ENCODE results near the gene SGSM2.

SGSM2 gene

GRCh38 chr17:2388020-2388682, 50.9 kb downstream of the SGSM2 start:
- Histone ChIP-seq H3K4me1 (peaks cover 24 to 83% (median 60%) of the 10 kb centered on the region in 10 experiments), H3K27ac (peak overlapping the region in 8 of 11 experiments; percentile 22 to 100 (median 97); a peak in 13 of 22 replicates), H3K27me3 (no peaks in the 10 kb centered on the region), H3K9ac (peak overlapping the region in 4 of 11 experiments; percentile 31 to 39 (median 36); a peak in 2 of 22 replicates), H3K4me2 (peak overlapping the region in 2 of 11 experiments; percentile 20 to 98; a peak in 1 of 22 replicates), H3K9me3 (replicated peaks in 1 of 11) (no peaks in the 10 kb centered on the region), H3K4me3 (no peak overlapping the region), H3K36me3 (peaks cover 23 to 61% (median 45%) of the 10 kb centered on the region in 11 experiments; a peak in 21 of 22 replicates), H4K20me1 (peaks cover 0 to 33% (median 3%) of the 10 kb centered on the region in 11 experiments; a peak in 7 of 22 replicates)
- TF ChIP-seq Cebpa-rat (IDR thresholded peaks at IDR 0.05), result no peak

GRCh38 chr17:2388683-2389055, 51.4 kb downstream of the SGSM2 start:
- H3K9ac ChIP-seq, result peak overlapping the region in 8 of 11 experiments; percentile 6 to 100 (median 76); a peak in 9 of 22 replicates

GRCh38 chr17:2390199-2390836, 53.0 kb downstream of the SGSM2 start:
- Histone ChIP-seq H3K4me2 (peak overlapping the region; percentile 93 to 100 (median 98)), H3K9ac (peak overlapping the region; percentile 96 to 100 (median 98); a peak in 21 of 22 replicates), H3K27ac (peak overlapping the region; percentile 96 to 100 (median 98)), H3K4me1 (peaks cover 37 to 81% (median 66%) of the 10 kb centered on the region in 10 experiments), H3K27me3 (no peaks in the 10 kb centered on the region), H3K9me3 (replicated peaks in 1 of 11) (no peaks in the 10 kb centered on the region), H3K4me3 (peak overlapping the region in 3 of 10 experiments; percentile 60 to 70 (median 69); a peak in 3 of 20 replicates), H4K20me1 (peaks cover 0 to 45% (median 10%) of the 10 kb centered on the region in 11 experiments; a peak in 14 of 22 replicates), H3K36me3 (peaks cover 23 to 55% (median 40%) of the 10 kb centered on the region in 11 experiments; a peak in 21 of 22 replicates)
- no peak for TF ChIP-seq Cebpa-rat (IDR thresholded peaks at IDR 0.05)

More at GRCh38 chr17:2388683-2389055, 51.4 kb downstream of the SGSM2 start:
- Histone ChIP-seq H3K4me3 (no peak overlapping the region), H3K36me3 (peaks cover 23 to 61% (median 42%) of the 10 kb centered on the region in 11 experiments; a peak in 21 of 22 replicates), H4K20me1 (peaks cover 0 to 33% (median 3%) of the 10 kb centered on the region in 11 experiments; a peak in 7 of 22 replicates), H3K9me3 (replicated peaks in 1 of 11) (no peaks in the 10 kb centered on the region), H3K4me1 (peaks cover 23 to 78% (median 55%) of the 10 kb centered on the region in 10 experiments), H3K27ac (peak overlapping the region in 10 of 11 experiments; percentile 22 to 100 (median 97); a peak in 17 of 22 replicates), H3K4me2 (peak overlapping the region in 3 of 11 experiments; percentile 20 to 100 (median 98); a peak in 4 of 22 replicates), H3K27me3 (no peaks in the 10 kb centered on the region)
- TF ChIP-seq Cebpa-rat (IDR thresholded peaks at IDR 0.05), result no peak

- H3K27ac ChIP-seq, result peak overlapping the region; percentile 96 to 100 (median 98)
- H3K27me3 ChIP-seq, result no peaks in the 10 kb centered on the region
- H3K9ac ChIP-seq, result peak overlapping the region; percentile 96 to 100 (median 98)
- H3K4me3 ChIP-seq, result peak overlapping the region; percentile 60 to 84 (median 70)
- H4K20me1 ChIP-seq, result peaks cover 3 to 48% (median 22%) of the 10 kb centered on the region in 11 experiments; a peak in 14 of 22 replicates
- peaks cover 15 to 44% (median 28%) of the 10 kb centered on the region in 11 experiments; a peak in 21 of 22 replicates for H3K36me3 ChIP-seq
- no peak for TF ChIP-seq Cebpa-rat (IDR thresholded peaks at IDR 0.05)
- no peaks in the 10 kb centered on the region for H3K9me3 ChIP-seq (replicated peaks in 1 of 11)
- peak overlapping the region; percentile 93 to 100 (median 98) for H3K4me2 ChIP-seq
- H3K4me1 ChIP-seq, result peaks cover 51 to 81% (median 69%) of the 10 kb centered on the region in 10 experiments
Observed at GRCh38 chr17:2391597-2392251, 54.4 kb downstream of the SGSM2 start.

GRCh38 chr17:2392252-2393173, 55.2 kb downstream of the SGSM2 start:
- peak overlapping the region; percentile 96 to 100 (median 98) for H3K27ac ChIP-seq
- peaks cover 7 to 36% (median 20%) of the 10 kb centered on the region in 11 experiments; a peak in 21 of 22 replicates for H3K36me3 ChIP-seq
- TF ChIP-seq Cebpa-rat (IDR thresholded peaks at IDR 0.05), result peak; percentile 88 to 97 (median 94)
- peak overlapping the region; percentile 60 to 84 (median 70) for H3K4me3 ChIP-seq
- peak overlapping the region; percentile 93 to 100 (median 99) for H3K4me2 ChIP-seq
- peaks cover 3 to 49% (median 24%) of the 10 kb centered on the region in 11 experiments; a peak in 14 of 22 replicates for H4K20me1 ChIP-seq
- H3K27me3 ChIP-seq, result no peaks in the 10 kb centered on the region
- H3K9ac ChIP-seq, result peak overlapping the region; percentile 96 to 100 (median 98)
- H3K4me1 ChIP-seq, result peaks cover 59 to 79% (median 72%) of the 10 kb centered on the region in 10 experiments
- no peaks in the 10 kb centered on the region for H3K9me3 ChIP-seq (replicated peaks in 1 of 11)

- TF ChIP-seq Cebpa-rat (IDR thresholded peaks at IDR 0.05), result no peak
- peak overlapping the region; percentile 96 to 100 (median 98) for H3K27ac ChIP-seq
- H3K36me3 ChIP-seq, result peaks cover 0 to 28% (median 13%) of the 10 kb centered on the region in 11 experiments; a peak in 17 of 22 replicates
- peak overlapping the region; percentile 85 to 100 (median 98) for H3K4me2 ChIP-seq
- H3K9ac ChIP-seq, result peak overlapping the region; percentile 96 to 100 (median 98)
- H3K4me3 ChIP-seq, result peak overlapping the region; percentile 60 to 84 (median 70)
- H4K20me1 ChIP-seq, result peaks cover 3 to 49% (median 22%) of the 10 kb centered on the region in 11 experiments; a peak in 14 of 22 replicates
- H3K4me1 ChIP-seq, result peaks cover 68 to 79% (median 75%) of the 10 kb centered on the region in 10 experiments
- no peaks in the 10 kb centered on the region for H3K27me3 ChIP-seq
- H3K9me3 ChIP-seq (replicated peaks in 1 of 11), result no peaks in the 10 kb centered on the region
Observed at GRCh38 chr17:2393174-2393953, 56.1 kb downstream of the SGSM2 start.
